ENCODE measurements around the gene ADARB1. TPM values are rescaled to one million over a fixed set of nuclear protein-coding genes. Genes with fewer than 3 reads are reported as not detected.

The ADARB1 gene
- polyA plus RNA-seq, 4 donors, result 16.0 to 19.8 (median 17.3) TPM

DNA sequence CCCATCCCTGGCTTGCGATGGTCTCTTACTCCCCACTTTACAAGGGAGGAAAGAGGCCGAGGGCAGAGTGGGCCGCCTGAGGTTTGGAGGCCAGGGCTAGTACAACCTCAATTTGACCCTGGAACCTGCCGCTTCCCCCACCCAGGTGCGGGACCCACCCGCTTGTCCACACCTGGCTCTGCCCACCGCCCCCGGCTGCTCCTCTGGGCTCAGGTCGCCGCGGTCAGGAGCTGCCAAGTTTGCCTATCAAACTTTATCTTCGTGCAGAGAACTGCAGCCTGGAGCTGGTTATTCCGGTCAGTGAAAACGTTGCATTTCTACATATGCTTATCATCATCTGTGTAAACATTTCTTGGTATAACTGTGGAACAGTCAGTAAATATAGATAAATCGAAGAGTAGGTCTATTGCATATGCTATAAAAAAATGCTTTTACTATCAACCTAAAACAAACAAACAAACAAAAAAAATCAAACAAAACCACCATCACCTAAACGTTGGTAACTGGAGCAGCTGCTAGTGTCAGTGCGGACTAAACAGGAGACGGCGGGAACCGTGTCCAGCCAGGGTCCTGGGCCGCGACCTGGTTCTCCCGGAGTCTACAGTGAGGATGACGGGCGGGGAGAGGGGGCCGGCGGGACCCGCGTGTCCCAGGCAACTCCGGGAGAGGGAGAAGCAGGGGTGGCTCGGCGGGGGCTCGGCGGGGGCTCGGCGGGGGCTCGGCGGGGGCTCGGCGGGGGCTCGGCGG, 906 bp upstream of the ADARB1 start:
- no peak for DNase-seq (ENCODE audit: low read depth in 4 of 4, low spot score in 3 of 4)

DNA sequence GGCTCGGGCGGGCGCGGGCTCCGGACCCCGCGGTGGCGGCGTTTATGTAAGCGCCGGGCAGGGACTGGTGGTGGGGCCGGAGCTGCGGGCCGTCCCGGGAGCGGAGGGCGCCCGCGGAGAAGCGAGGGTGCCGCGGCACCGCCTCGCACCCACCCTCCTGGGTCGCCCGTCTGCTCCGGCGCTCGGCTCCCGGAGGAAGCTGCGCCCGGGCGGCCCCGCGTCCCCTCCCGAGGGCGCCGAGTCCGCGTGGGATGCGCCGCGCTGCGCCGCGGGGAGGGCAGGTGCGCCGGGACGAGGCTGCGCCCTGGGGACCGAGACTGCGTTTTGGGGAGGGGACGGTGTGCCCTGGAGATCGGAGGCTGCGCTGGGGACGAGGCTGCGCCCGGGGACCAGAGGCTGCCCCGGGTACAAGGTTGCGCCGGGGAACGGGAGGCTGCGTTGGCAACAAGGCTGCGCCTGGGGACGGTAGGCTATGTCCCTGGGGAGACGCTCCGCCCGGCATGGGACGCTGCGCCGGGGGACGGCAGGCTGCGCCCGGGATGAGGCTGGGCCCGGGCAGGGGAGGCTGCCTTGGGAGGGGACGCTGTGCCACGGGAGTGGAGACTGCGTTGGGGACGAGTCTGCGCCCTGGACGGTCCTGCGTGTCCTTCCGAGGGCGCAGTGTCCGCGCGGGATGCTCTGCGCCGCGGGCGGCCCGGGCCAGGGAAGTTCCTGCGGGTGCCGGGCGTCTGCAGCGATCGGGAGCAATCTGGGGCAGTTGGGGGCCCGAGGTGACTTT, 627 bp downstream of the ADARB1 start:
- DNase-seq (ENCODE audit: low read depth in 4 of 4, low spot score in 3 of 4), result no peak

DNA sequence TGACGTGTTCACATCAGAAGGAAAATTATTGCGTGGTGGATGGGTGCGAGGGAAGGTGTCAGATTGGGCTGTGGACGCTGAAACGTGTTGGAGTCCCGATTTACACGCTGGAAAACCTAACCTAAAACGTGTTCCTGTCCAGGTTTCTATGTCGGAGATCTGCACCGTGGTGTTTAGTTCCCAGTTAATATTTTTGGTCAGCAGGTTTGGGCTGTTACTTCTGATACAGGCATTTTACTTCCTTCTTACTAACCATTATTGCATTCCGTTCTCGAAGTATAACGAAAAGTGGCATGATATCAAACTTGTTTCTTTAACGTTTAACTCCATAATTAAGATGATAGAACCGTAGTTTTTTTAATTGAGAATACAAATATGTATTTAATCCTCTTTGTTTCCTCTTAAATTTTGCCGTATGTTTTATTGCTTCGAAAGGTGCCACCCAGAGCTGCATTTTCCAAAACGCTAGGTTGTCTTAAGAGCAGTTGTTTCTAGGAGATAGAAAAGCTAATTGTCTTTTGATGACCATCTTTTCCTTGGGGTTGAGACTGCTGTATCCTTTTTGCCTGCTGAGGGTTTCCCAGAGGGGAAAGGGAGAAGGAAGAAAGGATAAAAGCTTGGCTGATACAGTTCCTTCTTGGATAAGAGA, 1.3 kb downstream of the ADARB1 start:
- no peak for DNase-seq (ENCODE audit: low read depth in 4 of 4, low spot score in 3 of 4)

DNA sequence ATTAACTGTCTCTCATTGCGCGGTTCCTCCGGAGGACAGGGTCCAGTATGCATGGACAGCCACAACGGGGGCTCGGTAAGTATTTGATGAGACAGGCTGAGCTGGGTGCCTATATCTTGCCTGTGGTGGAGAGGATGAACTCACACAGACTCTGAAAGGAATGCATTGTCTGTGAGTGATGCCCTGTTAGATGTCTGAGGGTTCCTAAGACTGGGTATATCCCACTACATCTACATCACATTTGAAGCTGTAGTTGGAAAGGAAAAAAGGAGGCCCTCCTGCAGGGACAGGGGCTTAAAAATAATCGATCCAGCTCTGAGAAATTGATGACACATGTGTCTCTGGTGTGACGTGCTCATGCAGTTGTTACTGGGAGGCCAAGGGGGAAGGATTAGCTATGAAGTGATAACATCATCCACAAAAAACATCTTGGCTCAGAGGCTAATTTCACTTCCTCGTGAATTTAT, 1.9 kb downstream of the ADARB1 start:
- no peak for DNase-seq (ENCODE audit: low read depth in 4 of 4, low spot score in 3 of 4)

DNA sequence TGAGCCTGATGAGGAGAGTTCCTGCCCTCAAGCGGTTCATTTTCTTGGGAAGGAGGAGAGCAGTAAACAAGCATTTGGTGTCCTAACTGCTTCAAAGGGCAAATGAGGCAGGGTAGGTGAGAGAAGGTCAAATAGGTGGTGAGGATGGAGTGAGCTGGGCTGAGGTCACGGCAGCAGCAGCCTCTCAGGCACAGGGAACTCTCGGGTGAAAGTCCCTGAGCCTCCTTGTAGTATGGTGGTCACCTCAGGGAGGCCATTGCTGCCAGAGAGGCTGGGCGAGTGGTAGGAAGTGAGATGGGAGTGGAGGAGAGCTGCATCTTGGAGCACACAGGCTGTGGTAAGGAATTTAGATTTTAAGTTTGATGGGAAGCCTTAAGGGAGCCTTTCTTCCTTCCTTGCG, 4.0 kb downstream of the ADARB1 start:
- DNase-seq (ENCODE audit: low read depth in 4 of 4, low spot score in 3 of 4), result no peak

DNA sequence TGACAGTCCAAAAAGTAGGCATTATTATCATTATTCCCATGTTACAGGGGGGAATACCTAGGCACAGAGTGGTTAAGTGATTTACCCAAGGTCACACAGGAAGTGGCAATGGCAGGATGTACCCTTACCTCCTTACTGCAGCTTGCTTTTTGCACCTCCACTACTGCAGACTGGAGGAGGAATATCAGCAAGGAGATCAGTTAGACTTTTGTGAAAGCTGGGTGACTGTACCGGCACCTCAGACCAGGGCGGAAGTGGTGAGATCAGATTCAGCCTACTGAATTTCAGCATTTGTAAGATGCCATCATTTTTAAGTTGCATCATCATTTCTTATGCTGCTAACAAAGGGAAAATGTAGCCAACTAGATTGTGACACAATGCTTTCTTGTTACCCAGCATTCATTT, 4.5 kb downstream of the ADARB1 start:
- DNase-seq (ENCODE audit: low read depth in 4 of 4, low spot score in 3 of 4), result no peak

DNA sequence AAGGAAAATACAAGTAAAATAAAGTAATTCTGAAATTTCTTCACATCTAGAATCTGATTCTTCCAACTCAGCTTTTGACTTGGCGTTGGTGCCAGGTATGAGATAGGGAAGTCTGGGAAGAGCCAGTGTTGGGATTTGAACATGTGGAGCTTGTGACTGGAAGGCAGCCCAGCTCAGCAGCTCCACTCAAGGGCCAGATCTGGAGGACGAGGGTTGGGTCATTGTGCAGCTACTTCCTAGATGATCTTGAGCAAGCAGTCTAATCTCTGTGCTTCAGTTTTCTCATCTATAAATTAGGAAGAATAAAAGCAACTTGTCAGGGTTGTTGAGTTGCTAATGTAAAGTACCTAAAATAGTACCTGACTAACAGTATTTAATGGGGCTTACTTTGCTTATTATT, 5.0 kb downstream of the ADARB1 start:
- no peak for DNase-seq (ENCODE audit: low read depth in 4 of 4, low spot score in 3 of 4)

DNA sequence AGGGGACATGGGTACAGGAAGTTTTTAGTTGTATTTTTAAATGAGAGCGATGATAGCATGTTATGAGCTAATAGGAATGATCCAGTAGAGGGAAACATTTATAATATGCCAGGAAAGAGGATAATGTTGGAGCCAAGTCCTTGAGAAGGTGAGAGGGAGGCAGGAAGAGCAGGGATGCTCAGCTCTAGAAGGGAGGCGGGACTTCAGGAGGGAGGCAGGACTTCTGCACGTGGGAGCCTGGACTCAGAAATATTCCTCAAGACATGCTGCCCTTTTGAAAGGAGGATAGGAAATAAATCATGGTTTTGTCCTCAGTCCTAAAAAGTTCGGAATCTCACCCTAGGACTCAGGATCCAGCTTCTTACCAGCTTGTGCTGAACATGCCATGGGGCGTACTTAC, 5.9 kb downstream of the ADARB1 start:
- DNase-seq (ENCODE audit: low read depth in 4 of 4, low spot score in 3 of 4), result no peak

DNA sequence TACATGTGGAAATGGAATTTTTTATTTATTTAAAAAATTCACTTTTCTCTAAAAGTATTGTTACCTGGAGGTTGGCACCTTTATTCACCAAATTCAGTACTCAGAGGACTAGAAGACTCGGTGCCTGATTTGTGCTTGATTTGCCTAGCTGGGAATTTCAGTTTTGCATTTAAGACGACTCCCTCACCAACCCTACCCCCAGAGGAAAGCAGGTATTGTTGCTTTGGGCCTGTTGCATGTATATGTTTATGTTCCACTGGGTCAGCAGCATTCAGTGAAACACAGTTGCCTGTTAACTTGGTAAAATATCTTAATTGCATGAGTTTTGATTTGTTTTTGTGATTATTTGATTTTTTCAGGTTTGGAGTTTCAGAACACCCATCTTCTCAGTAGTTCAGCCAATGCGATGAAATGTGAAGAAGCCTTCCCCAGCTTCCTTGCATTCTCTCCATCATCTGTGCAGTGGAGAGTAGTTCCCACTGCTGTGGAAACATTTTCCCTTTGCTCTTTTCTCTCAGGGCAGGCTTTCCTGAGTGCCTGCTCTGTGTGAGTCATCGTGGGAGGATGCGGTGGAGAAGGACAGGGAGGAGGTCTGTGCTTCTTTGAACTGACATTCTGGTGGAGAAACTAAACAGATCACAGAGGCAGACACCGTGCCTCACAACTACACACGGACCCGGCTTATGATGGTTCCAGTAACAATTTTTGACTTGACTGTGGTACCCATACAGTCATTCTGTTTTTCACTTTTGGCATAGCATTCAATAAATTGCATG, 6.4 kb downstream of the ADARB1 start:
- no peak for DNase-seq (ENCODE audit: low read depth in 4 of 4, low spot score in 3 of 4)

DNA sequence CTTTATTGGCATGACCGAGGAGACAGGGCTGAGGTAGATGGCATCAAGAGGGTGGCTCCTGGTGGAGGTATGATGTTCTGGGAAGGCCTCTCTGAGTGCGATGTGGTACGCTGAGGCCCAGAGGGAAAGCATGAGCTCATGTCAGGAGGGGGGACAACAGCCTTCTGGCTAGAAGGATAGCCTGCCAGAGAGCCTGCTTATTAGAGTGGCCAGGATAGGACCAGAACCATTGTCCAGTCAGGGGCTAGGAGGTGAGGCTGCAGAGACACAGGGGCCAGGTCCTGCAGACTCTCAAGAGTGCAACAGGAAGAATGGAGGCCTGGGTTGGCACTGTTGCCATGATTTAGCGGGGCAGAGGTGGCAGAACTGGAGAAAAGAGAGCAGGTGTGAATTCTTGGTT, 7.3 kb downstream of the ADARB1 start:
- DNase-seq (ENCODE audit: low read depth in 4 of 4, low spot score in 3 of 4), result no peak

DNA sequence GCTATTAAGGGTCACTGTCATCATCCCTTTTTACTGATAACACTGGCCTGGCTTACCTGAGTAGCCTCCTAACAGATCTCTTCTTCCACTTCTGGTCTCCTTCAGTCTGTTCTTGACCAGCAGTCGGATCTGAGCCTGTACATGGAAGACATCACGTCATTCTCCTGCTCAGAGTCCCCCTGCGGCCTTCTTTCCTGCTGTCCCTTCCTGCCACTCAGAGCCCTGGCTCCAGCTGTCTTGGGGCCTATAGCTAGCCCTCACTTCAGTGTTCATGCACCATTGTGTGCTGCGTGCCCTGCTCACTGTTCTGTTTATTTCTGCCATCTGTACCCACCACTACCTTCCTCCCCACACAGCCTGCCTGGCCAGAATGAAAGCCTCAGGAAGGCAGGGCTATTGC, 8.4 kb downstream of the ADARB1 start:
- no peak for DNase-seq (ENCODE audit: low read depth in 4 of 4, low spot score in 3 of 4)

DNA sequence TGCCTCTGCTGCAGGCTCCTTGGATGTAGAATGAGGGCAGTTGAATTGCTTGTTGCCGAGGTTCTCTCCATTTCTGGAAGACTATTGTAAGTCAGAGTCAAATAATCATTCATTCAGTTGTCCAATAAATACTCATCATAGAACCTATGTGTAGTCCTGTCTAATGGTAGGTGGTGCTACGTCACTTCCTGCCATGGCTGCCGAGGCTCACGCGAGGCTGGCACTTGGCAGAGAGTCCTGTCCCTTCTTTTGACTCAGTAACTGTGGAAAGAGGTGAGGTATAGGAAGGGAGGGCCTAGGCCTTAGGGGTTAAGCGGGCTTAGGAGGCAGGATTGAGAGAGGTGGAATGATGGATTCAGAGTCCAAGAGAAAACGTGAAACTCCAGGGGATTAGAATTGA, 9.7 kb downstream of the ADARB1 start:
- no peak for DNase-seq (ENCODE audit: low read depth in 4 of 4, low spot score in 3 of 4)

DNA sequence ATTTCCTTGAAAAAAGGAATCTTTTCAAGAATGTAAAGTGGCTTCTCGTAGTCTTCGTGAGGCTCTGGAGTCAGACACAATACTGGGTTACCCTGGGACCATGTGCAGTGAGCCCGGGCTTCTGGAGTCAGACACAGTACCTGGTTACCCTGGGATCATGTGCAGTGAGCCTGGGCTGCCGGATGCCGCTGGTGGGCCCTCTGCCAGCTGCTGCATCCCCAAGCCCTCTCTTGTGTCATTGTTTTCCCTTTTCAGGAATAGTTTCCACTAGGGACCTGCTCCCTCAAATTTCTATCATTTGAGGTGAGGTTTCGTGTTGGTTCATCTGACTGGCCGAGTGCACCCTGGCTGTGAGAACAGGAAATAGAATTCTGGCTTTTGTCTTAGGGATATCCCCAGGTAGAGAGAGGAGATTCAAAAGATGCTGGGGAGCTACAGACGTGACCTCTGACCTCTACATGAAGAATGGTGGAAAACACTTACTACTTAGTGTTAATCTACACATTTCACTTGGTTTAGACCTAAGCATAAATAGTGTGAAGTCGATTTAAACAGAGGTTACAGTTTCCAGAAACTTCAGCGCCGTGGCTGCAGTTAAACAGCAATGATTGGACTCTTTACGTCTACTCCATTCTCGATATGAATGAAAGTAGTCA, 10.6 kb downstream of the ADARB1 start:
- DNase-seq (ENCODE audit: low read depth in 4 of 4, low spot score in 3 of 4), result no peak

DNA sequence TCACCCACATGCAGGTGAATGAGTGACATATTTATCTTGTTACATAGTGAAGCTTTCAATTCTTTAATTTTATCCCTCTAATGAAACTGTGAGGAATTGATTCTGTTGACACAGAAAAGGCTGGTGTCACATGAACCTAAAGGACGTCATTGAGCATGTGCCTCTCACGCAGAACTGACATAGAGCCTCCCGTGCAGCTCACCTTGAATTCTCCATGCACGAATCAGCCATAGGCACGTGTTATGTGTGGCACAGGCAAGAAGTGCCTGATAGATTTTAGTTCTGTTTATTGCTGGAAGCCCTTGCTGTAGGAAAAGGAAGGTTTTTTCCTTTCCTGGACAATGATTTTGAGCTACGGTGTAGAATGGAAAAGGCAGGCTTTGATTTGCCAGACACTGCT, 11.3 kb downstream of the ADARB1 start:
- DNase-seq (ENCODE audit: low read depth in 4 of 4, low spot score in 3 of 4), result no peak

DNA sequence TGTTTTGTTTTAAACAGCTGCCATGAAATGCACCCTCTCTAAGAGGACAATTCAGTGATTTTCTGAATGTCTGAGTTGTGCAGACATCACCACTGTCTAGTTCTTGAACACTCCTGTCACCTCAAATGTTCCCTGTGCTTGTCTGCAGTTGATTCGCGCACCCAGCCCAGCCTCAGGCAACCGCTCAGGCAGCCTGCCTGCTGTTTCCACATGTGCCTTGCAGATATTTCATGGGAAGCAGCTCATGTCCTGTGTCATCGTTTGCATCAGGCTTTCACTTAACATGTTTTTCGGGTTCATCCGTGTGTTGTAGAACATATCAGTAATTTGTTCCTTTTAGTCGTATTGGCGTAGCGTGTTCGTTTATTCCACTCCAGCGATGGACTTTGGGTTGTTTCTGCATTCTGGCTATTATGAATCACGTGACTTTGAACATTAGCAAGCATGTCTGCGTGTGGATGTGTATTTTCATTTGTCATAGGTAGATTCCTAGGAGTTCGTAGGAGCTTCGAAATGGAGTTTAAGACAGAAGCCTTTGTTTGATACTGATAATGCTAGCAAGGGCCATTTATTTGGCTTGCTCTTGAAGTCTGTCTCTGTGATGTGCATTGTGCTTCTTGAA, 12.1 kb downstream of the ADARB1 start:
- no peak for DNase-seq (ENCODE audit: low read depth in 4 of 4, low spot score in 3 of 4)

DNA sequence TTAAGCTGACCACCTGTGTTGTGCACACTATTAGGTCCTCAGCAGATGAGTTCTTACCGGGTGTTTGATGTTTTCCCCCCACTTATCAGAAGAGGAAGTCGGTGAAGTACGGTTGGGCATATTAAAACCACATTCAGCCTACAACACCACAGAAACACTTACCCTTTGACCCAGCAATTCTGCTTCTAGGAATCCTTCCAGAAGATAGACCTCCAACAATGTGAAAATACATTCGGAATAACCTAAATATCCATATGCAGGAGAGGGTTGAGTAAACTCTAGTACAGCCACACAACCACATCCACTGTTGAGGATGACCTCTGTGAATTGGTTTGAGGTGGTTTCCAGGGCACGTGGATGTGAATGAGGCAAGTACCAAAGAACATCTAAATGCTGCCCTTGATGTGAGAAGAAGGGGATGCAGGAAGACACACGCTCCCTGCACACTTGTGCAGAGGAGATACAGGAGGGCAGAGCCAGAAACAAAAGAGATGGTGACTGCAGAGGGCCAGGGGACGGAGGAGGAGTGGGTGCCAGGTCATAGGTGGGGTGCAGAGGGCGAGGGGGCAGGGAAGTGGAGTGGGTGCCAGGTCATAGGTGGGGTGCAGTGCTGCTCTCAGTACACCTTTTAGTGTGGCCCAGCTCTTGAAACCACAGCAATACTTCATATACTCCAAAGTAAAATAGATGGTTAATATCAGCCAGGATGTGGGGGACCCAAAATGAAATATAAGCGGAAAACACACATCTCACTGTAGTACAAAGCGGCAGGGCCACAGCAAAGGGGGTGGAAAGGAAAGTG, 12.8 kb downstream of the ADARB1 start:
- DNase-seq (ENCODE audit: low read depth in 4 of 4, low spot score in 3 of 4), result no peak

DNA sequence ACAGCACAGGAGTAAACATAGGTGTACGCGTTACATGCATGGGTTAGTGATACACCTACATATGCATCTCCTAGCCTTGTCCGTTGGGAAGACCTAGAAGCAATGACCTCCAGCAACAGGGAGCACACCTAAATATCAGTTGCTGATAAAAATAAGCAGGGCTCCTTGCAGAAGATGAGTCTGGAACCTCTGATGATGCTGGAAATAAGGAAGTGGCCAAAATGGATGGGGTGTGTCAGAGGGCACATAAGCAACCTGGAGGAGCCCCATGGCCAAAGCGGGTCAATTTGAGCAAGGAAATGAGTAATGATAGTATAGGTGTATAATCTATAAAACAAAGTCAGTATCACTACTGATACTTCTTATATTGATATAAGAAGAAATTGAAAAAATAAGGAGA, 13.7 kb downstream of the ADARB1 start:
- no peak for DNase-seq (ENCODE audit: low read depth in 4 of 4, low spot score in 3 of 4)

DNA sequence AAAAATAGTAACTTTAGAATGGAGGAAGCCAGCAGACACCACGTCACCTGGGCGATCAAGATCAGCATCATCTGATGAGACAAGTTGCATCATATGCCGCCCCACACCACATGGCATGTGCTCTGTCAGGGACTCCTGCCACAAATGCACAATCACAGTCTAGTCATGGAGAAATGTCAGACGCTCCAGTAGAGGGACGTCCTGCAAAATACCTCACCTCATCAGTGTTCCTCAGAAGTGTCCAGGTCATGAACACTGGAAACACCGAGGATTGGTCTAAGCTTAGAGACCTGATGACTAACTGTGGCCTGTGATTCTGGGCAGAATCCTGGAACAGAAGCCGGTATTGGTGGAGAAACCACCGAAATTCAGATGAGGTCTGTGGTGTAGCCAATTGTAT, 14.3 kb downstream of the ADARB1 start:
- no peak for DNase-seq (ENCODE audit: low read depth in 4 of 4, low spot score in 3 of 4)

DNA sequence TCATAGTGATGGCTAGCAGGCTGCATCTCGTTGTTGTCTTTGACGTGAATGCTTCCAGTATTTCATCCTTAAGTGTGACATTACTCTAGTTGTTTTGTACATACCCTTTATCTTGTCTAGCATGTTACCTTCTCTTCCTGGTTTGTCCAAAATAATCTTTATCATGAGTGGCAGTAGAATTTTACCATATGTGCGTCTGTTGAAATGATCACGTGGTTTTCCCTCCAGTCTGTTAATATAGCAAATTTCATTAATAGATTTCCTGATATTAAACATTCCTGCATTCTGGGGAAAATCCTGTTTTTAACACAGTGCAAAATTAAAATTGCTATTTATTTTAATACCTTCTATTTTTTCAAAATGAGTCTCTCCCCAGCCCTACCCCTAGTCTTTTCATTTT, 15.6 kb downstream of the ADARB1 start:
- DNase-seq (ENCODE audit: low read depth in 4 of 4, low spot score in 3 of 4), result no peak
